ENCODE data around the gene MAP7D1.

- TF ChIP-seq CTCF (IDR thresholded peaks at IDR 0.05; ENCODE audit: poor library complexity) (no peak), EZH2phosphoT487 (IDR thresholded peaks at IDR 0.05; ENCODE audit: low read depth, severe bottlenecking, unreplicated experiment) (no peak)
Observed at GRCh38 chr1:36119456-36119855, 36.5 kb upstream of the MAP7D1 start.

All from hepatocyte (in vitro differentiated cells).